Keratinocyte (primary cell): Measurements from ENCODE around the gene STK11IP.

ENCODE experiments used
- CTCF ChIP-seq, 3 experiments: IDR thresholded peaks in 1 of 3; conservative IDR thresholded peaks in 1 of 3; optimal IDR thresholded peaks in 1 of 3; 2 replicates in 2 of 3; 3 replicates in 1 of 3; pipeline versions ENCODE3 to v1.5.1; 2011; ENCODE audit warnings: low read length in 3 of 3, mild to moderate bottlenecking in 3 of 3, moderate library complexity in 2 of 3, control low read depth in 1 of 3, inconsistent platforms in 1 of 3; ENCODE audit not compliant: insufficient read depth in 2 of 3; ENCODE audit errors: extremely low read depth in 1 of 3
- EZH2 ChIP-seq: IDR thresholded peaks from one replicate; pipeline ENCODE4 v1.6.1; 2012; ENCODE audit warnings: inconsistent platforms, mild to moderate bottlenecking, low read length, moderate library complexity

GRCh38 chr2:219633276-219634065, 35.8 kb downstream of the STK11IP start:
- TF ChIP-seq EZH2 (no peak), CTCF (optimal IDR thresholded peaks at IDR 0.05 in 1 of 3, IDR thresholded peaks at IDR 0.05 in 1 of 3, conservative IDR thresholded peaks at IDR 0.05 in 1 of 3; ENCODE audit: extremely low read depth in 1 of 3, insufficient read depth in 2 of 3, low read length in 3 of 3) (no peak)
